DMS114 treated with DMSO at 0.1 percent for 48 hours (cell line): ENCODE results near the gene NSUN4.
"Not testable (repeated sequence)": the region's sequence is repeated elsewhere in the genome, so short reads cannot be mapped to it uniquely, and the experiment has no call there.

ENCODE experiments used
- DNase-seq: peaks from one replicate; lab custom pipeline; 2025; ENCODE audit not compliant: unreplicated experiment; lab: John Stamatoyannopoulos, UW

Gene NSUN4

GRCh38 chr1:46340404-46341221 is at the start of gene NSUN4:
Gene NSUN4 (plus strand): TSS chr1:46340807. CDS start chr1:46340827, 20 bp downstream.
- DNase-seq: peak; percentile 97

DNA sequence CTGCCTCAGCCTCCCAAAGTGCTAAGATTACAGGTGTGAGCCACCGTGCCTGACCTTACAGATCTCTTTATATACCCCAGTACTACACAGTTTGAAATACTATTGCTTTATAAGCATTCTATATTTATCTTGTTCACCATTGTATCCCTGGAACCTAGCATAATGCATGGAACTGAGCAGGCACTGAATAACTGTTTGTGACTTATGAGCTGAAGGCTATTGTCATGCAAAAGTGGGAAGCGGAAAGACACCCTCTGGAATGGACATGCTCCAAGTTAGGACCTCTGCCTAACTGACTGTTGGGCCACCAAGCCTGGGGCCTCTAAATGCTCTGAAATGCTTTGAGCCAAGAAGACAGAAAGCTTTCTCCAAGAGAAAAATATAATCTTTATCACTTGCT is 45.3 kb upstream of the NSUN4 start:
- DNase-seq: no peak

- DNase-seq: no peak
Measured at GRCh38 chr1:46298387-46298786, 42.2 kb upstream of the NSUN4 start.

- no peak for DNase-seq
Measured at GRCh38 chr1:46300673-46301405, 39.8 kb upstream of the NSUN4 start.

- no peak for DNase-seq
Measured at GRCh38 chr1:46301406-46301807, 39.2 kb upstream of the NSUN4 start.

DNA sequence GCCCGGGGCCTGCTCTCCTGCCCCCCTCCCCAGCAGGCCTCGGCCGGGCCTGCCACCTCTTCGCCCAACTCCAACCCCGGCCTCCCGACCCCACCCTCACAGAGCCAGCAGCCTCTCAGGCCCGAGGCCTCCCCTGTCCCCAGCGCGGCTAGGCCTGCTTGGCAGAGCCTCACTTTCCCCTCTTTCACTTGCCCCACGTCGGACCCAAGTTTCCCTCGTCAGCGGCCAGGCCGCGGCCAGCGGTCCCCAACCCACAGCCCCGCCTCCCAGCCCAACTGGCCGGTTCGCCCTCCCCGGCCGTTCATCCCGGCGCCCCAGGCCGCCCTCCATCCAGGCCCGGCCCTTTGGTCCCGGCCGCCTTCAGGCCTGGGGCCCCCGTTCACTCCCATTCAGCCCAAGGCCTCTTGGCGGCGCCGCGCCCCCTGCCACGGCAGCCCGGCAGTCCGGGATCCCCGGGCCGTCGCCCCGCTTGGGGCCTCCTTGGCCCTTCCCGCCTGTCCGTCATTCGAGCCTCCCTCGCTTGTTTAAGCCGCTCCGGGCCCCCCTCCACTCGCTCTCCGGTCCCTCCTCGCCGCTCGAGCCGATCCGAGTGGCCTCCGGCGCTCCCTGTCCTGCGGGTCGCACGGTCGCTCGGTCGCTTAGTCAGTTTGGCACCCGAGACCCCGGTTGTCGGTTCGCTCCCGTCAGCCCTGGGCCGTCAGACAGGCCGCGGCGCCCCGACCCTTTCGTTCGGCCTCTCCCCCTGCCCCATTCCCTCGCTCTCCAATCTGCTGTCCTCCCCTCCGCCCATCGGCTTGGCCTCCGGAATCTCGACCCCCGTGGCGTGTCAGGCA is 38.6 kb upstream of the NSUN4 start:
- DNase-seq: no peak

- DNase-seq: no peak
Measured at GRCh38 chr1:46302641-46303037, 38.0 kb upstream of the NSUN4 start.

- peak; percentile 96 for DNase-seq
Measured at GRCh38 chr1:46303038-46303871, 37.4 kb upstream of the NSUN4 start, which contains the start of the genes LRRC41 and UQCRH. Gene LRRC41 (minus strand): TSS chr1:46303616. CDS start chr1:46303322, 294 bp downstream. Gene UQCRH (plus strand): TSS chr1:46303698. CDS start chr1:46303767, 69 bp downstream.

- no peak for DNase-seq
Measured at GRCh38 chr1:46303872-46304326, 36.7 kb upstream of the NSUN4 start.

GRCh38 chr1:46306159-46306530 is 34.5 kb upstream of the NSUN4 start:
- no peak for DNase-seq

- no peak for DNase-seq
Measured at GRCh38 chr1:46309401-46310159, 31.0 kb upstream of the NSUN4 start.

GRCh38 chr1:46310321-46310720 is 30.3 kb upstream of the NSUN4 start:
- no peak for DNase-seq

DNA sequence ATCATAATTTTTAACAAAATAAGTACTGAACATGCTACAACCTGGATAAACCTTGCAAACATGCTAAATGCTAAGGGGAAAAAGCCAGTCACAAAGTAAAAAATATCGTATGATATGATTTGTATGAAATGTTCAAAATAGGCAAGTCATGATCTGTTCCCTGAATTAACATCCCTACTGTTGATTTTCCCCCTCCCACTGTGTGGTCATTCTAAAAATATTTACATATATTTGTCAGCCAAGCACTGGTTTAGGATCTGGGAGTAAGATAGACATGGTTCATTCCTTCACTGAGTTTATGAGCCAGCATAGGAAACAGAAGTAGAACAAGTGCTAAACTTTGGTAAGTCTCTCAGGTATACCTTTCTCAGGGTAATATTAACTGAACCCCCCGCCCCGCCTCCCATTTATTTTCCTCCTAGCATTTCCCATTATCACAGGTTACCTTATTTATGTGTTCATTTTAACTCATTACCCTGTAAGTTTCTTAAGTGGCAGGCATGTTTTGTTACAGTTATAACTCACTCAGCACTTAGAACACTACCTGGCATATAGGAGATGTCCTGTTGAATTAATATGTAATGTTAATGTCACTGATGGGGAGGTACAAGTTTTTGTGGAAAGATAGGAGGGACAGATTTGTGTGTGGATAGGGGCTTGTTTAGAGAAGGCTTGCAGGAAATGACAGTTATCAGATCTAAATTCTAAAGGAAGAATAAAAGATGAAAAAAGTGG is 24.8 kb upstream of the NSUN4 start:
- DNase-seq: no peak

DNA sequence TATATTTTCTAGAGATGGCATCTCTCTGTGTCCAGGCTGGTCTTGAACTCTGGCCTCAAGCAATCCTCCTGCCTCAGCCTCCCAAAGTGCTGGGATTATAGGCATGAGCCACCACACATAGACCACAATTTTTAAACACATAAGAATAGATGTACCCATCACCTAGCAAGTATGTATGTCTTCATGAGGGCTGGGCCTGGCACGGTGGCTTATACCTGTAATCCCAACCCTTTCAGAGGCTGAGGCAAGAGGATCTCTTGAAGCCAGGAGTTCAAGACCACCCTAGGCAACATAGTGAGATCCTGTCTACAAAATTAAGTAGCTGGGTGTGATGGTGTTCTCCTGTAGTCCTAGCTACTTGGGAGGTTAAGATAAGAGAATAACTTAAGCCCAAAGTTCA is 23.3 kb upstream of the NSUN4 start:
- DNase-seq: no peak

- not testable (repeated sequence) for DNase-seq
Measured at GRCh38 chr1:46319301-46319700, 21.3 kb upstream of the NSUN4 start.

- not testable (repeated sequence) for DNase-seq
Measured at GRCh38 chr1:46319960-46320914, 20.4 kb upstream of the NSUN4 start.

DNA sequence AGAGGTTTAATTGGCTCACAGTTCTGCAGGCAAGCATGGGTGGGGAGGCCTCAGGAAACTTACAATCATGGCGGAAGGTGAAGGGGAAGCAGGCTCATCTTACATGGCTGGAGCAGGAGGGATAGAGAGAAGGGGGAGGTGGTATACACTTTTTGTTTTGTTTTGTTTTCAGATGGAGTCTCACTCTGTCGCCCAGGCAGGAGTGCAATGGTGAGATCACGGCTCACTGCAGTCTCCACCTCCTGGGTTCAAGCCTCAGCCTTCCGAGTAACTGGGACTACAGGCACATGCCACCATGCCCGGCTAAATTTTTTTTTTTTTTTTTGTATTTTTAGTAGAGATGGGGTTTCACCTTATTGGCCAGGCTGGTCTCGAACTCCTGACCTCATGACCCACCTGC is 18.4 kb upstream of the NSUN4 start:
- DNase-seq: not testable (repeated sequence)
